IPS-11a (cell line): ENCODE results near the gene SLC25A42.

Experiments used
- H3K4me3 ChIP-seq: one replicate; pipeline ENCODE4 v1.5.1; 2013; ENCODE audit warnings: low read depth, low read length, control low read depth

Gene SLC25A42

DNA sequence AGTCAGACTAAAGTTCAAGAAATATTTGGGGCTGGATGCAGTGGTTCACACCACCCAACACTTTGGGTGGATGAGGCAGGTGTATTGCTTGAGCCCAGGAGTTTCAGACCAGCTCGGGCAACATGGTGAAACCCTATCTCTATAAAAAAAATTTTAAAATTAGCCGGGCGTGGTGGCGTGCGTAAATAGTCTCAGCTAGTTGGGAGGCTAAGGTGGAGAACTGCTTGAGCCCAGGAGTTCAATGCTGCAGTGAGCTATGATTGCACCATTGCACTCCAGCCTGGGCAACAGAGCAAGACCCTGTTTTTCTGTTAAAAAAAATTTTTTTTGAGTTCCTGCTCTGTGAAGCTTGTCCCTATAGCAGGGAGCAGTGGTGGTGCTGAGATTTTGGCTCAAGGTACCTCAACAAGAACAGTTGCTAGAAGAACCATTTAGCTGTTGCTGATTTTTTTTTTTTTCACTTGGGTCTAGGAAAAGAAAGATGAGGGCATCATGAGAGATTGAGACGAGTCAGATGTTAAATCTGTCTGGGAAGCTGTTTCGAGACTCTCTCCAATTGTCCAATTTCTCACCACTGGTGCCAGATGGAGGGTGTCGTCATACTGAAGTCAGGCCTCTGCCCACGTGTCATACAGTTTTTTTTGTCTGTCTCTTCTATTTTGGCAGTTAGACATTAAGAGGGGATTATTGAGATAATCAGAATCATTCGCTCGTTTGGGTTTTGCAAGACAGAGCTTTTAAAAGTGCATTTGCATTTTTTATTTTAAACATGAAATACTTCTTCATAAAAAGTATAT lies 3.7 kb downstream of the SLC25A42 start:
- no peak overlapping the region for H3K4me3 ChIP-seq

DNA sequence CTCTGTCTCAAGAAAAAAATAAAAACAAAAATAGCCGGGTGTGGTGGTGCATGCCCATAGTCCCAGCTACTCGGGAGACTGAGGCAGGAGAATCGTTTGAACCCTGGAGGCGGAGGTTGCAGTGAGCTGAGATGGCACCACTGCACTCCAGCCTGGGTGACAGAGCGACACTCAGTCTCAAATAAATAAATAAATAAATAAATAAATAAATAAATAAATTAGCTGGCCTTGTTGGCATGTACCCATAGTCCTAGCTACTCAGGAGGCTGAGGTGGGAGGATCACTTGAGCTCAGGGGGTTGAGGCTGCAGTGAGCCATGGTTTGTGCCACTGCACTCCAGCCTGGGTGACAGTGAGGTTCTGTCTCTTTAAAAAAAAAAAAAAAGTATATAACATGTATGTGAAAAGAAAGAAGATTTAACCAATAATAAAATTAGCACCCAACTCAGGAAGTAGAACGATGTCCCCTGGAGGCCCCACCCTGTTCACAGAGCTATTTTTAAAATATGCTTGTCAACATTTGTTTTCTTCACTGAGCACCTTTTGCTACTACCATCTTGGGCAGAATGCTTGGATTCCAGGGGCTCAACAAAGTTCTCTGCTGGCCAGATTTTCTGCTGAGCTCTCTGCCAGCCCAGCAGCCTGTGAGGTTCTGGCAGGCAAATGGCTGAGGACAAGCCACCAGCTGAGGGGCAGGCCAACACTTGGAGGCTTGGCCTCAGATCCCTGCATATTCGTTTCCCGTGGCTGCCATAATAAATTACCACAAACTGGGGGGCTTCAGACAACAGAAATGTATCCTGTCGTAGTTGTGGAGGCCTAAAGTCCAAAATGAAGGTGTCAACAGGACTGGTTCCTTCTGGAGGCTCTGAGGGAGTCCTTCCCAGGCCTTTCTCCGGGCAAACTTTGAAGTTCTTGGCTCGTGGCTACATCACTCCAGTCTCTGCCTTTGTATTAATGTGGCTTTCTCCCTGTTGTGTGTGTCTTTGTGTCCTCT lies 5.2 kb downstream of the SLC25A42 start:
- no peak overlapping the region for H3K4me3 ChIP-seq

DNA sequence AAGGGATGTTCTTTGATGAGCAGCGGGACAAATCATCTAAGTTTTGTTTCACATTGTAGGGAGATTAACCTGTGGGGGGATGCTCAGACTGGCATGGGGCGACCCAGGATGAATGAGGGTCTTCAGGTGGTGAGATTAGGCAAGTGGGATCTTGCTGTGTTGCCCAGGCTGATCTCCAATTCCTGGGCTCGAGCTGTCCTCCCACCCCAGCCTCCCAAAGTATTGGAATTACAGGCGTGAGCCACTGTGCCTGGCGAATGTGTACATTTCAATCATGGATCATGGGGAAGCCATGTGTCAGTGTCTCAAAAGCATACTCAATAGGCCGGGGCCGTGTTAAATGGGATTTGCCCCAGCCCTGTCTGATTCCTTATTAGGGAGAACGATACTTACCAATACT lies 8.1 kb downstream of the SLC25A42 start:
- H3K4me3 ChIP-seq: no peak overlapping the region

DNA sequence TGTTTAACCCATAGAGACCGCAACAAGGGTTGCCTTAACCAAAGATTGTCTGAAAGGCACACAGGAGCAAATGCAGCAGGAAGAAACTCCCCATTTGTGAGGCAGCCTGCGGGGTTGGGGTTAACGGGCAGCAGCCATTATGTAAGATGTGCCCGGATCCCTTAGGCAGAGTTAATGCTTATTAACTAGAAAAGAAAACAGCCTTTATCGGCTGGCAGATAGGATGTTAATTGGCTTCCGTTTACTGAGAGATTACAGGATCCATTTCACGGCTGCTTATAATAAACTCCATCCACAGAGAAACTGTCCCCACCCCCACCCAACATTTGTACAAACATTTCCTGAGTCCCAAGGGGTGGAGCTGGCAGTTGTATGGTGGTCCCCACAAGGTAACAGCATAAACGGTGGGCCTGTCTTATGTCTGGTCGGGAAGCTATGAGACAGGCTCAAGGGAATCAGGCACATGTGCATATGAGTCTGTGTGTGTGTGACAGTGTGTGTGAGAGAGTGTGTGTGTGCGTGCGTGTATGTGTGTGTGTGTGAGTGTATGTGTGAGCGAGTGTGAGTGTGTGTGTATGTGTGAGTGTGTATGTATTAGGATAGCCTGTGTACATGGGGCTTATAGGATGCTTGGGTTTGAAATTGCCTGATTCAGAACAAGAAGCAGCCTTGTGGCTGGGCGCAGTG lies 10.5 kb downstream of the SLC25A42 start:
- no peak overlapping the region for H3K4me3 ChIP-seq

DNA sequence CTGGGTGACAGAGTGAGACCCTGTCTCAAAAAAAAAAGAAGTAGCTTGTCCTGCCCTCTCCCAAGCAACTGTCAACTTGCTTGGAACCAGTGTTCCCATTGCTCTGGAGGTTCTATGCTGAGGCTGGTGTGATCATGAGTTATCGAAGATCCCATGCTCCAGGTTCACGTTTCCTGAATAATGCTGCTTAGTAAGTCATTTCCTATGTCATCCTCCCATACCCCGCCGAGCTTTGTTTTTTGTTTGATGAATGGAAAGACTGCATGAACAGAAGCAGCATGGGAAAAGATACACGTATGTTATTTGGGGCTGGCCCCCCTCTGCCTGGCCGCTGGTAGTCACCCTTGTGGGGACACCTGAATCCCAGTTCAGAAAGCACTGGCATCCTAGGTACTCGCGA lies 11.3 kb downstream of the SLC25A42 start:
- no peak overlapping the region for H3K4me3 ChIP-seq

DNA sequence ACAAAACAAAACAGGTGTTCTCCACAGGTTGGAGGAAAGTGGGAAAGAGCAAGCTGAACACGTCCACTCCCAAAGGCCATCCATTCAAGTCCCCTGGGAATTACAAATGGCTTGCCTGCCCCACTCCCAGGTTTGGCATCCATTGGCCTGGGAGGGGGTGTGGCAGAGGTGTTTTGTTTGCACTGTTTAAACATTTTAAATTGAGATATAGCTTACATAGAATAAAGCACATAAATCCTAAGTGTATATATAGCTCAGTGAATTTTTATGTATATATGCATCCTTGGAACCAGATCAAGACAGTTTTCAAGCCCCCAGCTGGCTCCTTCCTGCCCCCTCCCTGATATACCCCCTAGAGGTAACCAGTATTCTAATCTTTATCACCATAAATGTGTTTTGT lies 12.7 kb downstream of the SLC25A42 start:
- no peak overlapping the region for H3K4me3 ChIP-seq

DNA sequence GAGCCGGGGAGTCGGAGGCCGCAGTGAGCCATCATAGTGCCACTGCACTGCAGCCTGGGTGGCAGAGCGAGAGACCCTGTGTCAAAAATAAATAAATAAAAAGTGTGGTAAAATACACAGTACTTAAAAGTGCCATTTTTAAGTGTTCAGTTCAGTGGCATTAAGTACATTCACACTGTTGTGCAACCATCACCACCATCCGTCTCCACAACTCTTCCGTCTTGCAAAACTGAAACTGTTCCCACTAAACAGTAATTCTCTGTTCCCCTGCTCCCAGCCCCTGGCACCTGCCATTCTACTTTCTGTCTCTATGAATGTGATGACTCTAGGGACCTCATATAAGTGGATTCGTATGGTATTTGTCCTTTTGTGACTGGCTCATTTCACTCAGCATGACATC lies 13.3 kb downstream of the SLC25A42 start:
- no peak overlapping the region for H3K4me3 ChIP-seq

DNA sequence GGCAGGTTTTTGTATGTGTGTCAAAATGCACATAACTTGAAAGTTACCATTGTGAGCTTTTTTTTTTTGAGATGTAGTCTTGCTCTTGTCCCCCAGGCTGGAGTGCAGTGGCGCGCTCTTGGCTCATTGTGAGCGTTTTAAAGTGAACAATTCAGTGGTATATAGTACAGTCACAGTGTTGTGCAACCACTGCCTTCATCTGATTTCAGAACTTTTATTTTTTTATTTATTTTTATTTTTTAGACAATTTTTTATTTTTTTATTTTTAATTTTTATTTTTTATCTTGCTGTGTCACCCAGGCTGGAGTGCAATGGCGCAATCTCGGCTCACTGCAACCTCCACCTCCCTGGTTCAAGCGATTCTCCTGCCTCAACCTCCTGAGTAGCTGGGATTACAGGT lies 15.0 kb downstream of the SLC25A42 start:
- H3K4me3 ChIP-seq: no peak overlapping the region

DNA sequence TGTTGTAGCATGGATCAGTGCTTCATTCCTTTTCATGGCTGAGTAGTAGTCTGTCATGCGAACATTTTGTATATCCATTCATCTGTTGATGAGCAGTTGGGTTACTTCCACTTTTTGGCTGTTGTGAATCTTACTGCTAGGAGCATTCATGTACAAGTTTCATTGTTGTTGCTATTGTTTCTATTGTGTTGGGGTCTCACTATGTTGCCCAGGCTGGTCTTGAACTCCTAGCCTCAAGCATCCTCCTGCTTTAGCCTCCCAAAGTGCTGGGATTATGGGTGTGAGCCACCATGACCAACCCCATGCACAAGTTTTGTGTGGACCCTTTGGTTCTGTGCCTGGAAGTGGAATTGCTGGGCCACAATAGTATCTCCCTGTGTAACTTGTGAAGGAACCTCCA lies 15.8 kb downstream of the SLC25A42 start:
- H3K4me3 ChIP-seq: no peak overlapping the region

DNA sequence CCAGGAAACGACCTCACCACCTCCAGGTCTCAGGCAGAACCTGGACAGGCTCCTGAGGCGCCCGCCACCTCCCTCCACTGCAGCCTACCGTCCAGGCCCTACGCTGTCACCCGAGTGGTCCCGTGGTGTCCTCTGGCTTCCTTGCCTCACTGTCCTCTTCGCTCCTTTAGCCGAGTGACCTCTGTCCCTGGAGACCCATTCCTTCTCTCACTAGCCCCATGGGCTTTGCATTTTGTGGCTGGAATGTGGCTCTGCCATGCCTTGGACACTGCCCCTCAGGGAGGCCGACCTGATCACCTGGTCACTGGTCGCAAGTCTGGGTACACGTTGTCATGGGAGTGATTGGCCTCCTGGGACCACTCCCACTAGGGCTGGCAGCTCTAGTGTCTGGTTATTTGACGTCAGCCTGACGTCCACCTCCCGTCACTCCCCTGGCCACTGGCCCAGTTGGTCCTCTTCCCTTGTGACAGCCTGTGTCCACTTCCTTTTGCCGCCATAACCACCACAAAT lies 17.9 kb downstream of the SLC25A42 start:
- no peak overlapping the region for H3K4me3 ChIP-seq

DNA sequence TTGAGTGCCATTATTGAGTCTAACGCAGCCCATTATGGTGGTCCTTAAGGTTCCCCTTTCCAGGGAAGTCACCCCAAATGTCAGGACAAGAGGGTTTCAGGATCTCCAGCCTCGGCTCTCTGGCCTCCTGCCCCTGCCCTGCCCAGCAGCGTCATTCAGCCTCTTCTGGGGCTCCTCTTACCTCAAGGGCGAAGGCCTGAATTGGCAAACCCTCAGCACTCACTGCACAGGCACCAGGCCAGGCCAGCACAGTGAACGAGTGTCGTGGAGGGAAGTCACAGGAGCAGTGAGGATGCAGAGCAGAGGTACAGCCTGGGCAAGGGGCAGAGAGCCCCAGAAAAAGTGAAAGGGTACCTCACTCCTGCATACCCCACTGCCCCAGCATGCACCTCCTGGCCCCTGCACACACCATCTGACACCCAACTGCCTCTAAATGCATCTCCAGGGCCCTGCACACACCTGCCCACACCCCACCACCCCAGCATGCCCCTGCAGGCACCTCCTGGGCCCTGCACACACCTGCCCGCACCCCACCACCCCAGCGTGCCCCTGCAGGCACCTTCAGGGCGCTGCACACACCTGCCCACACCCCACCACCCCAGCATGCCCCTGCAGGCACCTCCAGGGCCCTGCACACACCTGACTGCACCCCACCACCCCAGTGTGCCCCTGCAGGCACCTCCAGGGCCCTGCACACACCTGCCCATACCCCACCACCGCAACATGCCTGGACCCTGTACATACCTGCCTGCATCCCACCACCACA lies 19.8 kb downstream of the SLC25A42 start:
- H3K4me3 ChIP-seq: no peak overlapping the region

DNA sequence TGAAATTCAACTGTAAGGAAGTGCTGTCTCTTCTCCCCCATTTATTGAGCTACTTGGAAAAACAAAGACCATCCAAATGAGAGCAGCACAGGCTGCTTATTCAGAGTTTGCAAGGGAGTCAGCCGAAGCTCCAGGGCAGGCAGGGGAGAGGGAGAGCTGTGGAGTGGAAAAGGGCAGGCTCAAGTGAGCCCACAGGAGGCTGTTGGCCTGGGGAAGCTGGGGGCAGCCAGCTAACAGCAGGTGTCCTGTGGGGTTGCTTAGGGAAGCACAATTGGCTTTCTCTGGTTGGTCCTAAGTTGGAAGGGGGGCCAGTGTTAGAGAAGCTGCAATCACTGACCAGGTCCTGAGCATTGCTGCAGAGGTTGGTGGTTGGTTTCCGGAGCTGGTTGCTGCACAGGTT lies 23.9 kb downstream of the SLC25A42 start:
- H3K4me3 ChIP-seq: no peak overlapping the region

DNA sequence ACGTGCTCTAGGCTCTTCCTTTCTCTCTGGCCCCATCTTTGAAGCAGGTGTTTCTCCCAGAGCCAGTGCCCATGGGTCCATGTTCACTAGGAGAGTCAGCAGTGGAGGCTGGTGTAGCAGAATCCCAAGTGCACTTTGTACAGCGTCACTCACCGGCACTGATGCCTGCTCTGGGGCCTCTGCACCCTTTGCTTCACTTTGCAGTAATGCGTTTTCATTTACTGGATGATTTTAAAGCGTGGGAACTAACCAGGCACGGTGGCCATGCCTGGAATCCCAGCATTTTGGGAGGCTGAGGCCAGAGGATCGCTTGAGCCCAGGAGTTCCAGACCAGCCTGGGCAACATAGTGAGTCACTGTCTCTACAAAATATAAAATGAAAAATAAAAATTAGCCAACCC lies 30.7 kb downstream of the SLC25A42 start:
- H3K4me3 ChIP-seq: no peak overlapping the region

DNA sequence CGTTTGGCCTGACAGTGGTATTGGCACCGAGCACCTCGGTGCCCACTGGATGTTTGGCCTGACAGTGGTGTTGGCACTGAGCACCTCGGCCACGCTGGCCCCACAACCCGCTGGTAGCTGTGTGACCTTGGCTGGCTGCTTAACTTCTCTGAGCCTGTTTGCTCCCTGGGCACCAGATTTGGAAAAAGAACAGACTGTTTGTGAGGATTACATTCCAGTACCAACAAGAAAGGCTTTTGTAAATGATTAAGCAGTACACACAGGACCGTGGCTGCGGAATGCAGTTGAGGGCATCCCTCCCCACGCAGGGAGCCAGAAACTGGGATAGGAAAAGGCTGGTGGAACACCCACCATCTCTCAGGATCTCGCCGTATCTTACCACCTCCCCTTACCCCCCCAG lies 31.9 kb downstream of the SLC25A42 start:
- H3K4me3 ChIP-seq: no peak overlapping the region

DNA sequence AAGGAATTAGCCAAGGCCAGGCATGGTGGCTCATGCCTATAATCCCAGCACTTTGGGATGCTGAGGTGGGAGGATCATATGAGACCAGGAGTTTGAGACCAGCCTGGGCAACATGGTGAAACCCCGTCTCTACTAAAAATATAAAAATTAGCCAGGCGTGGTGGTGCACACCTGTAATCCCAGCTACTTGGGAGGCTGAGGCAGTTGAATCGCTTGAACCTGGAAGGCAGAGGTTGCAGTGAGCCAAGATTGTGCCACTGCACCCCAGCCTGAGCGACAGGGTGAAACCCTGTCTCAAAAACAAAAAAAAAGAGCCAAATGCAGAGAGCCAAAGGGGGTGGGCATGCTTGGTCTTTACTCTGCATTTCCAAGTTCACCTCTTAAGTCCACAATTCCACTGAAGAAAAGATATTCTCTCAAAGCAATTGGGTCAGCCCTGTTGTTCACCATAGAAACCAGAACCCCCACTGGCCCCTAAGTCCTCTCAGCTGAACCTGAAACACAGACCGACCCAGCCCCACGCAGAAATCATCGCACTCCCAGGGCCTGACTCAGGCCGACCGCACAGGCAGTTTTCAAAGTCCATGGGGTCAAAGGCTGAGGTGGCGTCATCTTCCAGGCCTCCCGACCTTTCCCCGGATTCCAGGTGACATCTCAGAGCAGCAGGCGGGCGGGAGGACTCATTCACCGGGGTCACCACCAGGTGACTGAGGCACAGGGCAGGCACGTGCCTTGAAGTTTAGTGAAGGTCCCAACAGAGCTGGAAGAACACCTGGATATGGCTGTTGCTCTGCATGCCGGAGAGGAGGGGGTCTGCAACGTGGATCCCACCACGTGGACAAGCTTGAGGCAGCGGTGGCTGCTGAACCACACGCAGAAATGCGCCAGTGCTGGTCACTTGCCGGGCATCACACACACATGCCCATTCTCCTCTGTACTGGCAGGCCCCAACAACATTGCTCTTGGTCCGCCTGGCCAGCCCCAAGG lies 33.1 kb downstream of the SLC25A42 start:
- no peak overlapping the region for H3K4me3 ChIP-seq

DNA sequence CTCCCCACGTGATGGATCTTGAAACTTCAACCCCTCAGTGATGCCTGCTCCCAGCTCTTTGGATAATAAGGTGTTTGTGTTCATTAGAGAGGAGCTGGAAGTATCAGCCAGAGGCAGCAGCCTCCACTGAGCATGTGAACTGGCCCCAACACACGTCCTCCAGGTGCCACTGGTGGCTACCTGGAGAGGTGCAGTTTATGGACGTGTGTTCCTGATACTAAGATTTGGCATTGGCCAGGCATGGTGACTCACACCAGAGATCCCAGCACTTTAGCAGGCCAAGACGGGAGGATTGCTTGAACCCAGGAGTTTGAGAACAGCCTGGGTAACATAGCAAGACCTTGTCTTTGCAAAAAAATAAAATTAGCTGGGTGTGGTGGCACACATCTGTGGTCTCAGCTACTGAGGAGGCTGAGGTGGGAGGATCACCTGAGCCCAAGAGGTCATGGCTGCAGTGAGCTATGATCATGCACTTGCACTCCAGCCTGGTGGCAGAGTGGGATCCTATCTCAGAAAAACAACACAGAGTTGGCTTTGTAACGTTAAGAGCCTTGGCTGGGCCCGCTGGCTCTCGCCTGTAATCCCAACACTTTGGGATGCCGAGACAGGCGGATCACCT lies 34.4 kb downstream of the SLC25A42 start:
- H3K4me3 ChIP-seq: no peak overlapping the region

DNA sequence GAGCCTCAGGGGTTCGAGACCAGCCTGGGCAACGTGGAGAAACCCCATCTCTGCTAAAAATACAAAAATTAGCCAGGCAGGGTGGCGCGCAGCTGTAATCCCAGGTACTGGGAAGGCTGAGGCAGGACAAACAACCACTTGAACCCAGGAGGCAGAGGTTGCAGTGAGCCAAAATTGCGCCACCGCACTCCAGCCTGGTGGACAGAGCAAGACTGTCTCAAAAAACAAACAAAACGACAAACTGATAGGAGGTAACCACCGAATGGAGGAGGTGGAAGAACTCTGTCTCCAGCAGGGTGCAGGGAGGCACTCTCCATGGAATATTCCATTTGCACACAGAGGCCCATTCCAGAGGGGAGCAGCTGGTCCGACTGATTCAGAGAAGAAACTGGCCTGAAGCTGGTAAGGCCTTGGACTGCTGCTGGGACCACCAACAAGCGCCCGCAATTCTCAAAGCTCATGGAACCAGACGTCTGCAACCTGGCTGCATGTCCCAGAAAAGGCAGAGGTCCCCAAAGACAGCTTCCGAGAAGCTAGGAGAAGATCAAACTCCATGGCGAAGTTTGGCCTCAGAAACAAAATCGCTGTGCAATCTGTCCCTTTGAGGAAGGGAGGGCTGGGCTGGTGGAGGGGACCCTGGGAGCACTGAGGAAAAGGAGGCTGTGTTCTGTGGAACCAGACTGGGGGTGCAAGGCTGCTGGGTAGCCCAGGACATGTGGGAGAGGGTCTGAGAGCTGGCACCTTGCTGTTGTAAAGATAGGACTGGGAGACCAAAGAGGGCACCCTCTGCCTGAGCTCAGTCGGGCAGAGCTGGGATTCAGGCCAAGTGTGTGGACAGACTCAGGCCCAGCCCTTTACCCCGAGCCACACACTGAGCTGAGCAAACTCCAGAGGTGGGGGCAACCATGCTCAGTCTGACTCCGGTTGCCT lies 35.2 kb downstream of the SLC25A42 start:
- H3K4me3 ChIP-seq: no peak overlapping the region

DNA sequence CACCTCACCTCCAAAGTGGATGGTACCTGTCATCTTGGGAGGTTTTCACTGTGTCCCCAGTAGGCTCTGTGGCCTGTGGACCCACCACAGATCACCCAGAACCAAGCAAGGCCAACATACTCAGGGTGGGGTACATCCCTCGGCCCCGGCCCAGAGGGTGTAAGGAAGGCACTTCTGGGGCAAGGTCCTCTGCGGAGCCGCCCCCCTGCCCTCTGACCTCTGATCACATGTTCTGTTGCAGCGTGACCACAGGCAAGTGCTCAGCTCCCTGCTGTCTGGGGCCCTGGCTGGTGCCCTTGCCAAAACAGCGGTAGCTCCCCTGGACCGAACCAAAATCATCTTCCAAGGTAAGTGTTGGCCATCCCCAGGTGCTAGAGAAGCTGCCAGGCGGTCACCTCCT lies 37.7 kb downstream of the SLC25A42 start:
- H3K4me3 ChIP-seq: no peak overlapping the region
